Gastroesophageal sphincter (tissue), 3 donors: ENCODE data around the gene TNS3.

Experiments used
- POLR2A ChIP-seq, 2 donors: fragments of 450-650 bp; IDR thresholded peaks; one replicate each; pipeline ENCODE4 v1.6.1; 2017; ENCODE audit warnings: antibody characterized with exemption in 2 of 2, mild to moderate bottlenecking in 2 of 2, moderate library complexity in 1 of 2
- TF ChIP-seq, protein P1 (sequence below), 4 experiments: fragments of 200-600 bp in 2 of 4; fragments of 450-650 bp in 2 of 4; sonication (generic) in 1 of 4; IDR thresholded peaks; one replicate each; pipeline ENCODE4 v1.5.1; 2017 to 2019; ENCODE audit warnings: antibody characterized with exemption in 4 of 4, mild to moderate bottlenecking in 2 of 4, moderate library complexity in 2 of 4

DNA sequence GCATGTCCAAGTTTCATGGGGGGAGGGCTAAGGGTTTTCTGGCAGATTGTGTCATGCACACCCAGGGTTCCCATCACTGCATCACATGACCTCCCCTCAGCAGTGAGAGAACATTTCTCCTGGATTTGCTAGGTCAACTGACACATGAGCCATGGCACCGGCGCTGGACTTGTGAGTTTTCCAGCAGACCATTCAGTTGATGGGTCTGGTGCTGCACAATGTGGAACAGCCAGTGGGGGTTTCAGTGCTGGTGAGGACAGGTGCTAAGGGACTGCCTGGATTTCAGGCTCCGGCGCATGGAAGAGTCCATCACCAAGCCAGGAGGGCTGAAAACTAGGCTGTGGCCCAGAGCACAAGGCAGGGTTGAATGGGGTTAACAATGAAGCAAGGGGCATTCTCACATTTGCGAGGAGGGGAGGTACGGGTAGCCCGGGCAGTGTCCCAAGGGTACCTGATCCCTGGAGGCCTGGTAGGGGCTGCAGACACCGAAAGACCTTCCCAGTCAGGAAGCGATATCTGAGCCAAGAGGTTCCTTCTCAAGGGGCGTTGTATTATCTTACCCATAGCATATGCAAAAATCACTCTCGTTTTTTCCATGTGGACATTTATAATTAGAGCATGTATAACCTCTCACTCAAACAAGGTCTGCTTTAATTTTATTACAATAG is 203.0 kb downstream of the TNS3 start:
- no peak for TF ChIP-seq POLR2A (IDR thresholded peaks at IDR 0.05)
- TF ChIP-seq, protein P1, sequence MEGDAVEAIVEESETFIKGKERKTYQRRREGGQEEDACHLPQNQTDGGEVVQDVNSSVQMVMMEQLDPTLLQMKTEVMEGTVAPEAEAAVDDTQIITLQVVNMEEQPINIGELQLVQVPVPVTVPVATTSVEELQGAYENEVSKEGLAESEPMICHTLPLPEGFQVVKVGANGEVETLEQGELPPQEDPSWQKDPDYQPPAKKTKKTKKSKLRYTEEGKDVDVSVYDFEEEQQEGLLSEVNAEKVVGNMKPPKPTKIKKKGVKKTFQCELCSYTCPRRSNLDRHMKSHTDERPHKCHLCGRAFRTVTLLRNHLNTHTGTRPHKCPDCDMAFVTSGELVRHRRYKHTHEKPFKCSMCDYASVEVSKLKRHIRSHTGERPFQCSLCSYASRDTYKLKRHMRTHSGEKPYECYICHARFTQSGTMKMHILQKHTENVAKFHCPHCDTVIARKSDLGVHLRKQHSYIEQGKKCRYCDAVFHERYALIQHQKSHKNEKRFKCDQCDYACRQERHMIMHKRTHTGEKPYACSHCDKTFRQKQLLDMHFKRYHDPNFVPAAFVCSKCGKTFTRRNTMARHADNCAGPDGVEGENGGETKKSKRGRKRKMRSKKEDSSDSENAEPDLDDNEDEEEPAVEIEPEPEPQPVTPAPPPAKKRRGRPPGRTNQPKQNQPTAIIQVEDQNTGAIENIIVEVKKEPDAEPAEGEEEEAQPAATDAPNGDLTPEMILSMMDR (IDR thresholded peaks at IDR 0.05) = no peak
